DND-41 (cell line): ENCODE results near the gene AGXT.

Experiments used
- ATAC-seq: fragments of 200-7000 bp; cut with Tn5 transposase; 3 replicates; pipeline ENCODE4 v1.9.1; 2021; ENCODE audit warnings: low read depth; ENCODE audit not compliant: insufficient read depth
- DNase-seq: peaks from one replicate; pipeline ENCODE4 v3.0.0-alpha.2; 2020
- H2AFZ ChIP-seq: 2 replicates; pipeline ENCODE4 v1.6.0; 2012; ENCODE audit warnings: low read depth, low read length
- H3K27ac ChIP-seq: 2 replicates; pipeline ENCODE4 v1.5.1; 2012; ENCODE audit warnings: low read length, inconsistent platforms
- H3K27me3 ChIP-seq: fragments of 200-600 bp; sonication (generic); 2 replicates; pipeline ENCODE4 v1.6.0; 2012; ENCODE audit warnings: low read length, mild to moderate bottlenecking, inconsistent platforms; ENCODE audit not compliant: insufficient read depth, poor library complexity
- H3K36me3 ChIP-seq: 2 replicates; pipeline ENCODE4 v1.5.1; 2012; ENCODE audit warnings: low read length, inconsistent platforms; ENCODE audit not compliant: insufficient read depth
- H3K4me1 ChIP-seq: 2 replicates; pipeline ENCODE4 v1.5.1; 2012; ENCODE audit warnings: mild to moderate bottlenecking, low read length; ENCODE audit not compliant: insufficient read depth
- H3K4me2 ChIP-seq: 2 replicates; pipeline ENCODE4 v1.6.0; 2012; ENCODE audit warnings: mild to moderate bottlenecking, moderate library complexity, low read length, inconsistent platforms; ENCODE audit not compliant: insufficient read depth
- H3K4me3 ChIP-seq, 2 experiments: fragments of 200-600 bp in 1 of 2; shearing (Covaris generic) in 1 of 2; 2 replicates each; pipeline ENCODE4 v1.5.1; 2012 to 2016; ENCODE audit warnings: inconsistent platforms in 2 of 2, low read length in 2 of 2, mild to moderate bottlenecking in 2 of 2, low read depth in 1 of 2, moderate library complexity in 1 of 2
- H3K79me2 ChIP-seq: 2 replicates; pipeline ENCODE4 v1.6.0; 2012; ENCODE audit warnings: low read length, inconsistent platforms; ENCODE audit not compliant: insufficient read depth
- H3K9ac ChIP-seq: 2 replicates; pipeline ENCODE4 v1.6.0; 2012; ENCODE audit warnings: low read depth, mild to moderate bottlenecking, inconsistent platforms, low read length, moderate library complexity
- H3K9me3 ChIP-seq: 2 replicates; pipeline ENCODE4 v1.5.1; 2012; ENCODE audit warnings: low read length, moderate library complexity, mild to moderate bottlenecking, inconsistent platforms; ENCODE audit not compliant: insufficient read depth, severe bottlenecking
- H4K20me1 ChIP-seq: 2 replicates; pipeline ENCODE4 v1.6.0; 2012; ENCODE audit warnings: low read length; ENCODE audit not compliant: insufficient read depth
- EZH2 ChIP-seq: IDR thresholded peaks from 3 replicates; pipeline ENCODE4 v1.6.1; 2012; ENCODE audit warnings: borderline replicate concordance, low read depth, mild to moderate bottlenecking, moderate library complexity, low read length, inconsistent platforms; ENCODE audit not compliant: severe bottlenecking
- TF ChIP-seq, protein P1 (sequence below): IDR thresholded peaks from 2 replicates; pipeline ENCODE4 v1.5.1; 2012; ENCODE audit warnings: borderline replicate concordance, low read length, moderate library complexity, mild to moderate bottlenecking; ENCODE audit not compliant: poor library complexity, severe bottlenecking; ENCODE audit errors: extremely low read depth

AGXT gene

GRCh38 chr2:240823449-240824336, 44.9 kb upstream of the AGXT start:
- DNase-seq (no peak), ATAC-seq (no peak)
- no peak overlapping the region for H3K4me2 ChIP-seq
- no peaks in the 10 kb centered on the region for H3K4me1 ChIP-seq
- H4K20me1 ChIP-seq: no peaks in the 10 kb centered on the region
- no peak overlapping the region for H3K4me3 ChIP-seq
- H3K36me3 ChIP-seq: no peaks in the 10 kb centered on the region
- no peaks in the 10 kb centered on the region for H3K79me2 ChIP-seq
- no peak overlapping the region for H2AFZ ChIP-seq
- TF ChIP-seq, protein P1, sequence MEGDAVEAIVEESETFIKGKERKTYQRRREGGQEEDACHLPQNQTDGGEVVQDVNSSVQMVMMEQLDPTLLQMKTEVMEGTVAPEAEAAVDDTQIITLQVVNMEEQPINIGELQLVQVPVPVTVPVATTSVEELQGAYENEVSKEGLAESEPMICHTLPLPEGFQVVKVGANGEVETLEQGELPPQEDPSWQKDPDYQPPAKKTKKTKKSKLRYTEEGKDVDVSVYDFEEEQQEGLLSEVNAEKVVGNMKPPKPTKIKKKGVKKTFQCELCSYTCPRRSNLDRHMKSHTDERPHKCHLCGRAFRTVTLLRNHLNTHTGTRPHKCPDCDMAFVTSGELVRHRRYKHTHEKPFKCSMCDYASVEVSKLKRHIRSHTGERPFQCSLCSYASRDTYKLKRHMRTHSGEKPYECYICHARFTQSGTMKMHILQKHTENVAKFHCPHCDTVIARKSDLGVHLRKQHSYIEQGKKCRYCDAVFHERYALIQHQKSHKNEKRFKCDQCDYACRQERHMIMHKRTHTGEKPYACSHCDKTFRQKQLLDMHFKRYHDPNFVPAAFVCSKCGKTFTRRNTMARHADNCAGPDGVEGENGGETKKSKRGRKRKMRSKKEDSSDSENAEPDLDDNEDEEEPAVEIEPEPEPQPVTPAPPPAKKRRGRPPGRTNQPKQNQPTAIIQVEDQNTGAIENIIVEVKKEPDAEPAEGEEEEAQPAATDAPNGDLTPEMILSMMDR: no peak
- no peak for TF ChIP-seq EZH2
- H3K27ac ChIP-seq: no peak overlapping the region
- no peak overlapping the region for H3K9ac ChIP-seq
- H3K27me3 ChIP-seq: peaks cover 3% of the 10 kb centered on the region
- no peaks in the 10 kb centered on the region for H3K9me3 ChIP-seq

GRCh38 chr2:240825476-240825875, 43.1 kb upstream of the AGXT start:
- Histone ChIP-seq H3K27me3 (peaks cover 3% of the 10 kb centered on the region), H3K36me3 (no peaks in the 10 kb centered on the region), H3K4me3 (no peak overlapping the region), H3K4me2 (no peak overlapping the region), H2AFZ (no peak overlapping the region), H3K27ac (no peak overlapping the region), H4K20me1 (no peaks in the 10 kb centered on the region), H3K4me1 (no peaks in the 10 kb centered on the region), H3K79me2 (no peaks in the 10 kb centered on the region), H3K9me3 (no peaks in the 10 kb centered on the region), H3K9ac (no peak overlapping the region)
- ATAC-seq: no peak
- TF ChIP-seq, protein P1: no peak
- TF ChIP-seq EZH2: no peak
- DNase-seq: no peak

GRCh38 chr2:240831594-240832204, 36.9 kb upstream of the AGXT start:
- Histone ChIP-seq H3K27ac (no peak overlapping the region), H3K9ac (no peak overlapping the region), H3K9me3 (no peaks in the 10 kb centered on the region), H3K79me2 (no peaks in the 10 kb centered on the region), H3K4me1 (no peaks in the 10 kb centered on the region), H3K4me3 (no peak overlapping the region), H3K27me3 (no peaks in the 10 kb centered on the region), H3K36me3 (no peaks in the 10 kb centered on the region), H3K4me2 (no peak overlapping the region), H2AFZ (no peak overlapping the region), H4K20me1 (no peaks in the 10 kb centered on the region)
- ATAC-seq (no peak), DNase-seq (no peak)
- TF ChIP-seq, protein P1: no peak
- TF ChIP-seq EZH2: no peak
